OCI-LY3 (cell line): ENCODE data around the gene ATG7.

Experiments used
- EZH2phosphoT487 ChIP-seq: fragments of 200-600 bp; shearing (Covaris generic); IDR thresholded peaks from 2 replicates; pipeline ENCODE4 v1.6.1; 2018; ENCODE audit warnings: antibody characterized with exemption, mixed run types, low read depth
- TF ChIP-seq, protein P1 (sequence below): fragments of 200-600, 300-600 bp; sonication (generic); IDR thresholded peaks from 2 replicates; pipeline ENCODE4 v1.5.1; 2014; ENCODE audit warnings: antibody characterized with exemption, low read length, low read depth

- no peak for TF ChIP-seq EZH2phosphoT487
- TF ChIP-seq, protein P1, sequence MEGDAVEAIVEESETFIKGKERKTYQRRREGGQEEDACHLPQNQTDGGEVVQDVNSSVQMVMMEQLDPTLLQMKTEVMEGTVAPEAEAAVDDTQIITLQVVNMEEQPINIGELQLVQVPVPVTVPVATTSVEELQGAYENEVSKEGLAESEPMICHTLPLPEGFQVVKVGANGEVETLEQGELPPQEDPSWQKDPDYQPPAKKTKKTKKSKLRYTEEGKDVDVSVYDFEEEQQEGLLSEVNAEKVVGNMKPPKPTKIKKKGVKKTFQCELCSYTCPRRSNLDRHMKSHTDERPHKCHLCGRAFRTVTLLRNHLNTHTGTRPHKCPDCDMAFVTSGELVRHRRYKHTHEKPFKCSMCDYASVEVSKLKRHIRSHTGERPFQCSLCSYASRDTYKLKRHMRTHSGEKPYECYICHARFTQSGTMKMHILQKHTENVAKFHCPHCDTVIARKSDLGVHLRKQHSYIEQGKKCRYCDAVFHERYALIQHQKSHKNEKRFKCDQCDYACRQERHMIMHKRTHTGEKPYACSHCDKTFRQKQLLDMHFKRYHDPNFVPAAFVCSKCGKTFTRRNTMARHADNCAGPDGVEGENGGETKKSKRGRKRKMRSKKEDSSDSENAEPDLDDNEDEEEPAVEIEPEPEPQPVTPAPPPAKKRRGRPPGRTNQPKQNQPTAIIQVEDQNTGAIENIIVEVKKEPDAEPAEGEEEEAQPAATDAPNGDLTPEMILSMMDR: no peak
Observed at GRCh38 chr3:11235385-11235784, 36.8 kb upstream of the ATG7 start.
